Endothelial cell of umbilical vein (primary cell): Measurements from ENCODE around the gene UBA52.

Experiments
- CTCF ChIP-seq, 2 donors: IDR thresholded peaks; 1 replicate in 1 of 2; 2 replicates in 1 of 2; pipeline ENCODE4 v1.5.1; 2011; ENCODE audit warnings: low read length in 2 of 2, mild to moderate bottlenecking in 2 of 2, moderate library complexity in 2 of 2, control low read depth in 1 of 2, inconsistent platforms in 1 of 2, low read depth in 1 of 2; ENCODE audit not compliant: insufficient read depth in 1 of 2; ENCODE audit errors: extremely low read depth in 1 of 2
- EZH2 ChIP-seq: IDR thresholded peaks from 2 replicates; pipeline ENCODE4 v1.6.1; 2012; ENCODE audit warnings: borderline replicate concordance, low read depth, mild to moderate bottlenecking, moderate library complexity, low read length, inconsistent platforms; ENCODE audit not compliant: severe bottlenecking
- POLR2A ChIP-seq: IDR thresholded peaks from 2 replicates; pipeline ENCODE4 v1.6.1; 2012; ENCODE audit warnings: low read depth, mild to moderate bottlenecking, control low read depth, low read length
- POLR2AphosphoS5 ChIP-seq: IDR thresholded peaks from 2 replicates; pipeline ENCODE4 v1.6.1; 2012; ENCODE audit warnings: low read depth, mild to moderate bottlenecking, control low read depth, low read length, moderate library complexity; ENCODE audit not compliant: insufficient read depth

GRCh38 chr19:18571564-18572344, at the start of gene UBA52:
- TF ChIP-seq CTCF (IDR thresholded peaks at IDR 0.05; ENCODE audit: extremely low read depth in 1 of 2, insufficient read depth in 1 of 2, low read depth in 1 of 2, low read length in 2 of 2) (no peak), POLR2A (peak; percentile 92), EZH2 (no peak), POLR2AphosphoS5 (peak; percentile 98)
